ENCODE data around the gene SPATA2L.

Gene SPATA2L

DNA sequence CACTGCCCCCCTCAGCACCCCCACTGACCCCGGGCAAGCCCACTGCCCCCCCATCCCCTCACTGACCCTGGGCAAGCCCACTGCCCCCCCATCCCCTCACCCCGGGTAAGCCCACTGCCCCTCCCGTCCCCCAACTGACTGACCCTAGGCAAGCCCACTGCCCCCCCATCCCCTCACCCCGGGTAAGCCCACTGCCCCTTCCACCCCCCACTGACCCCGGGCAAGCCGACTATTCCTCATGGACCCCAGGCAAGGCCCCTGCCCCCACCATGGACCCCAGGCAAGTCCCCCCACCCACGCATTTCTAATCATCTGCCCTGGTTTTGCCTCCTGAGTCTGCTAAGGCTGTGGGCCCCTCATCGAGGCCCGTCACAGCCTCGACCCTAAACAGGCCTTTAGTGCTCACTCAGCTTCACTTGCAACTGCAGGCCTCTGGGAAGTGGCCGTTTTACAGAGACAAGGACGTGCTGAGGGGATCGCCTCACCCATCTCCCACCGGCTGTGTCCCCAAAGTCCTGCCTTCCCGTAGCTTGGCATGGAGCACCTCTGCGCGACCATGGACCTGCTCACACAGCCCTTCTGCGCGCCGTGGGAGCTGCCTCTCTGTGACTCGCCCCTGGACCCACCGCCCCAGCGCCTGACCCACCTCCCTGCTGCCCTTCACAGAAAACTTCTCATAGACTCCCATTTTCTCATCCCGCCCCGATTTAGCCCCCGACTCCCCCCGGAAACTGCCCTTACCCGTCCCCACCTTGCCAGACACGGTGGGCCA is 15.6 kb upstream of the SPATA2L start:
- Histone ChIP-seq H3K4me1 (ENCODE audit: control insufficient read depth, insufficient read depth, low read length) (no peaks in the 10 kb centered on the region; the same call in 1 of the 2 replicates), H3K27ac (ENCODE audit: low read length) (no peak overlapping the region), H3K36me3 (ENCODE audit: control insufficient read depth, insufficient read depth, low read length) (no peaks in the 10 kb centered on the region), H3K27me3 (ENCODE audit: control insufficient read depth, insufficient read depth, low read length) (no peaks in the 10 kb centered on the region; the same call in 1 of the 2 replicates), H3K9me3 (ENCODE audit: control insufficient read depth, insufficient read depth, low read length) (no peaks in the 10 kb centered on the region), H3K4me3 (ENCODE audit: low read length) (no peak overlapping the region)
- DNase-seq (ENCODE audit: low read depth, low spot score), result no peak
- no CpG with 5 or more reads among the region's 29 CpGs for WGBS (ENCODE audit: insufficient coverage, insufficient read length)

DNA sequence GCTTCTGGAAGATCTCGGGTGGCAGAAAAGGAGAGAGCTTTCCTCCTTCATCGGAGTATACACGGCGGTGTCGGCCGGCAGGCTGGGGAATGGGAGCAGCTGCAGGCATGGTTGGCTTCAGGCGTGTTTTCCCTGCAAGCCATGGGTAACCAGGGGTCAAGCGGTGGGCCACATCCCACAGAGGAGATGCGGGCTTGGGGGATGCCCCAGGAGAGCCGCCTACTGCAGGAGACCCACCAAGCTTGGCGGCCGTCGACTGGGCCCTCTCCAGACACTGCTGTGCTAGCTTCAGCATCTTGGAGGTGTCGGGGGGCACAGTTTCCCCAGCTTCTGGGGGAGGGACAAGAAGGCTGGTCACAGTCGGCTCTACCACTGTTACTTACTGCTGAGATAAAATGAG is 15.0 kb upstream of the SPATA2L start:
- no peaks in the 10 kb centered on the region; the same call in 1 of the 2 replicates for H3K27me3 ChIP-seq (ENCODE audit: control insufficient read depth, insufficient read depth, low read length)
- WGBS (ENCODE audit: insufficient coverage, insufficient read length), result no CpG with 5 or more reads among the region's 15 CpGs
- H3K9me3 ChIP-seq (ENCODE audit: control insufficient read depth, insufficient read depth, low read length), result no peaks in the 10 kb centered on the region
- H3K4me1 ChIP-seq (ENCODE audit: control insufficient read depth, insufficient read depth, low read length), result no peaks in the 10 kb centered on the region
- DNase-seq (ENCODE audit: low read depth, low spot score), result no peak
- no peak overlapping the region for H3K4me3 ChIP-seq (ENCODE audit: low read length)
- H3K27ac ChIP-seq (ENCODE audit: low read length), result no peak overlapping the region
- H3K36me3 ChIP-seq (ENCODE audit: control insufficient read depth, insufficient read depth, low read length), result no peaks in the 10 kb centered on the region

DNA sequence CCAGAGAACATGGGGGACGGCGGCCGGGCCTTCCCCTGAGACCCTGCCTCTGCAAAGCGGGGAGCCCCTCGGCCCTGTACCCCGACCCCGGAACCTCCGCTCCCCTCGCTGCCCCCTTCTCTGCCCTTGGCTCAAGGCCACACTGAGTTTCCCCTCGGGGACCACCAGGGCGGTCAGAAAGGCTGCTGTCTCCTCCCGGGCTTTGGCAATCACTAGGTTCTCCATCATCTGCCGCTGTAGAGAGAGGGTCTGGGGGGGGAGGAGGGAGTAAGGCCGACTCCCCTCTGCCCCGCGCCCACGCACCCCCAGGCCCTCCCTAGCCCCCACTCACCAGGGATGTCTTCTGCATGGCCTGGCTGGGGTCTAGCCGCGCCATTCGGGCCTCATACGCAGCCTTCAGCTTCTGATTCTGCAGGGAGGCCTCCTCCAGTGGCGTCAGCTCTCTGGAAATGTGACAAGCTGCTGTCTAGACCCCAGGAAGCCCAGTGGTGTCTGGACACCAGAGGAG is 10.8 kb upstream of the SPATA2L start:
- Histone ChIP-seq H3K4me3 (ENCODE audit: low read length) (peak overlapping the region; percentile 88), H3K27me3 (ENCODE audit: control insufficient read depth, insufficient read depth, low read length) (no peaks in the 10 kb centered on the region), H3K27ac (ENCODE audit: low read length) (no peak overlapping the region), H3K36me3 (ENCODE audit: control insufficient read depth, insufficient read depth, low read length) (no peaks in the 10 kb centered on the region; the same call in 1 of the 2 replicates), H3K4me1 (ENCODE audit: control insufficient read depth, insufficient read depth, low read length) (peaks cover 10% of the 10 kb centered on the region), H3K9me3 (ENCODE audit: control insufficient read depth, insufficient read depth, low read length) (no peaks in the 10 kb centered on the region)
- DNase-seq (ENCODE audit: low read depth, low spot score), result no peak
- no CpG with 5 or more reads among the region's 22 CpGs for WGBS (ENCODE audit: insufficient coverage, insufficient read length)

DNA sequence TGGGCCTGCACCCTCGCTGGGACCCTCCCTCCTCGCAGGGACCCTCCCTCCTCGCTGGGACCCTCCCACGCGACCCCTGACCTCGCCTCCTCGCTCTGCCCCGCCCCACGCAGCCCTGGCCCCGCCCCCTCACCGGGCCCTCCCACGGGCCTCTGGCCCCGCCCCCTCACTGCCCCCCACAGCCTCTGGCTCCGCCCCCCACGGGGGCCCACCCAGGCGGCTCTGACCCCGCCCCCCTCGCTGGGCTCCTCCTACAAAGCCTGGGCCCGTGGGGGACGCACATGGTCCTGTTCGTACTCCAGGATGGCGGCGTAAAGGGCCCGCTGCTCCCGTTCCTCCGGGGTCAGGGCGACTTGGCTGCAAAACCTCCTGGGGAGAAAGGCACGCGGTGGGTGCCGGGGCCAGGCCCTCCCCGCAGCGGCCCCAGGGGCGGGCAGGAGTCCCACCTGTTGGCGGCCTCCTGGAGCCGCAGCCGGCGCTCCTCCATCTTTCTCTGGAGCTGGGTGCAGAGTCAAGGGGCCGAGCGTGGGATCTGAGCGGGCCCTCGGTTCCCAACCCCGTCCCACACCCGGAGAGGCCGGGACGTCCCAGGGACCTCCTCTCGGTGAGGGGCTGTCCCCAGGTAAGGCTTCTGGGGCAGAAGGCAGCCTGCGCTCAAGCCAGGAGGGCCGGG is 10.2 kb upstream of the SPATA2L start:
- no peak for DNase-seq (ENCODE audit: low read depth, low spot score)
- no peak overlapping the region for H3K27ac ChIP-seq (ENCODE audit: low read length)
- H3K9me3 ChIP-seq (ENCODE audit: control insufficient read depth, insufficient read depth, low read length), result no peaks in the 10 kb centered on the region
- H3K4me1 ChIP-seq (ENCODE audit: control insufficient read depth, insufficient read depth, low read length), result peaks cover 10% of the 10 kb centered on the region
- no peaks in the 10 kb centered on the region; the same call in 1 of the 2 replicates for H3K36me3 ChIP-seq (ENCODE audit: control insufficient read depth, insufficient read depth, low read length)
- peak overlapping the region; percentile 88 for H3K4me3 ChIP-seq (ENCODE audit: low read length)
- no CpG with 5 or more reads among the region's 48 CpGs for WGBS (ENCODE audit: insufficient coverage, insufficient read length)
- H3K27me3 ChIP-seq (ENCODE audit: control insufficient read depth, insufficient read depth, low read length), result no peaks in the 10 kb centered on the region

DNA sequence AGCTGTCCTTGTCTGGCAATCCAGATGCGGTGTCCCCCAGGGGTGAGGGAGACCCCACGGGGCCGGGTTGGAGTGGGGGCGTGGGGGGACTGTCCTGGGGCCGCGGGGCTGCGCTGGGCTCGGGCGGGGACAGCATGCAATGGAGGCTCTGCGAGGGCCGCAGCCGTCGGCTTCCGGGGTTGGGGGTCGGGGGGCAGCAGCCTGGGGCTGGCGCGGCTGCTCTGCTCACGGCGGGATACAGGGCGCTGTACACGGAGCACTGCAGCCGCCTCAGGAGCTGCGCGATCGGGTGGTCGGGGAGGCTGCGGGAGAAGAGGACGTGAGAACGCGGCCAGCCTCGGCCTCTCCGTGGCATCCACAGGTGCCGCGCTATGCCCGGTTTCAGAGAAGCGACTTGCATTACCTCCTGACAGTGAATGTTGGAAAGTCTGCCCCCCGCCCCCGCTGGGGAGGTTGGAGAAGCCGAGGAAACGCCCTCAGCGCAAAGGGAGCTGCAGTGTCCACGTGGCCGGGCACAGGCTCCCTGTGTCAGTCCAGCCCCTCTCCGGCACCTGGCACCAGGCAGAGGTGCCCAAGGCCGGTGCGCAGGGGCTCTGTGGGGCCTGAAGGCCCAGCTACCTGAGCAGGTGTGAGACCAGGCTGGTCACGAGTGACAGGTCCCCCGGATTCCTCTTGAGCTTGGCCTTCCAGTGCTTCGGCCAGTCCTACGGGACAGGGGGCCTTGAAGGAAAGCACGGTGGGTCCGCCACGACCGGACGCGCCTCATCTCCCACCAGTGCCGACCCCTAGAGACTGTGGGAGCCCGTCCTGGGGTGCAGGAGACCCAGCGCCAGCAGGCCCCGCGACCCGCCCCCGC is 9.4 kb upstream of the SPATA2L start:
- DNase-seq (ENCODE audit: low read depth, low spot score), result no peak
- H3K4me3 ChIP-seq (ENCODE audit: low read length), result no peak overlapping the region
- H3K27me3 ChIP-seq (ENCODE audit: control insufficient read depth, insufficient read depth, low read length), result no peaks in the 10 kb centered on the region

DNA sequence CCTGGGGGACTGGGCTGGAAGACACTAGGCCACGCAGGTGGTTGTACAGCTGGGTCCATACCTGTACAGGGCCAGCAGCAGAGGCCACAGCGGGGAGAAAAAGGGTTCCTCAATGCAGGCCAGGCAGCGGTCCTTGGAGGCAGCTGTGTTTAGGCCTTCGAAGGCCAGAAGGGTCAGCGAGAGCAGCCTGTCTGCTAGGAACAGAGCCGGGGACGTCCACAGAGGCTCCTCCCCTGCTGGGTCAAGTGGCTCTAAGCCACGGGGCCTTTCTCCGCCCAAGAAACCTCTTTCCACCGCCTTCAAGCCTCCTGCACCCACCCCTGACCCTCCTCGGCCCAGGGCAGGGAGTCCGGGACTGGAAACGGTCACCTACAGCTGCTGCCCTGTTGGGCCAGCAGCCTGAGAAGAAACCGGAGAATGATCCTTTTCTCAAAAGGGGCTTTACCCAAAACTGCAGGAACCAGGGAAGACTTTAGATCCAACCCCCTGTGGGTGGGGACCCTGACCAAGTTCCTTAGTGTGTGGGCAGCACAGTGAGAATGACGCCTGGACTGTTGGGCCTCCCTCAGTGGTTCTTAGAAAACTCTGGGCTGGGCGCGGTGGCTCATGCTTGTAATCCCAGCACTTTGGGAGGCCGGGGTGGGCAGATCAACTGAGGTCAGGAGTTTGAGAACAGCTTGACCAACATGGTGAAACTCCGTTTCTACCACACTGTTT is 8.4 kb upstream of the SPATA2L start:
- WGBS (ENCODE audit: insufficient coverage, insufficient read length), result no CpG with 5 or more reads among the region's 19 CpGs
- no peaks in the 10 kb centered on the region; the same call in 1 of the 2 replicates for H3K36me3 ChIP-seq (ENCODE audit: control insufficient read depth, insufficient read depth, low read length)
- peaks cover 13% of the 10 kb centered on the region for H3K4me1 ChIP-seq (ENCODE audit: control insufficient read depth, insufficient read depth, low read length)
- no peak overlapping the region for H3K27ac ChIP-seq (ENCODE audit: low read length)
- H3K4me3 ChIP-seq (ENCODE audit: low read length), result no peak overlapping the region
- no peaks in the 10 kb centered on the region for H3K27me3 ChIP-seq (ENCODE audit: control insufficient read depth, insufficient read depth, low read length)
- no peaks in the 10 kb centered on the region for H3K9me3 ChIP-seq (ENCODE audit: control insufficient read depth, insufficient read depth, low read length)
- DNase-seq (ENCODE audit: low read depth, low spot score), result no peak

More for the DNA sequence above, 9.4 kb upstream of the SPATA2L start:
- no CpG with 5 or more reads among the region's 63 CpGs for WGBS (ENCODE audit: insufficient coverage, insufficient read length)
- H3K9me3 ChIP-seq (ENCODE audit: control insufficient read depth, insufficient read depth, low read length), result no peaks in the 10 kb centered on the region
- no peak overlapping the region for H3K27ac ChIP-seq (ENCODE audit: low read length)
- H3K36me3 ChIP-seq (ENCODE audit: control insufficient read depth, insufficient read depth, low read length), result no peaks in the 10 kb centered on the region; the same call in 1 of the 2 replicates
- H3K4me1 ChIP-seq (ENCODE audit: control insufficient read depth, insufficient read depth, low read length), result peaks cover 13% of the 10 kb centered on the region

DNA sequence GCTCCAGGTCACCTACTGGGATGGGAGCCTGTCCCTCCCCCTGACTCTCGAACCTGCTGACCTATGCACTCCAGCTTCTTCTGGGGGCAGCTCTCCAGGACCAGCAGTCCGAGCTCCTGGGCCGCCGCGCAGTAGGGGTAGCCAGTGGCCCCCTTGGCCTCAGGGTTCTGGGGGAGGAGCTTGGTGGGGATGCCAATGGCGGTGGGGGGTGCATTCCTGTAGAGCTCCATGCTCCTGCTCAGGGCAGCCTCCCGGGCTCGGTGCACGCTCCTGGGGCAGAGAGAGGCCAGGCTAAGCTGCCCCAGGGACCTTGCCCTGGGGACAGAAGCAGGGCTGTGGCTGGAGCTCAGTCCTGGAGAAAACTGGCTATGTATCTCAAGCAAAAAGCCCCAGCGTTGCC is 7.7 kb upstream of the SPATA2L start:
- DNase-seq (ENCODE audit: low read depth, low spot score), result no peak
- no peaks in the 10 kb centered on the region; the same call in 1 of the 2 replicates for H3K36me3 ChIP-seq (ENCODE audit: control insufficient read depth, insufficient read depth, low read length)
- no peaks in the 10 kb centered on the region for H3K27me3 ChIP-seq (ENCODE audit: control insufficient read depth, insufficient read depth, low read length)
- no peak overlapping the region for H3K27ac ChIP-seq (ENCODE audit: low read length)
- WGBS (ENCODE audit: insufficient coverage, insufficient read length), result no CpG with 5 or more reads among the region's 10 CpGs
- peaks cover 13% of the 10 kb centered on the region for H3K4me1 ChIP-seq (ENCODE audit: control insufficient read depth, insufficient read depth, low read length)
- no peaks in the 10 kb centered on the region for H3K9me3 ChIP-seq (ENCODE audit: control insufficient read depth, insufficient read depth, low read length)
- no peak overlapping the region for H3K4me3 ChIP-seq (ENCODE audit: low read length)

DNA sequence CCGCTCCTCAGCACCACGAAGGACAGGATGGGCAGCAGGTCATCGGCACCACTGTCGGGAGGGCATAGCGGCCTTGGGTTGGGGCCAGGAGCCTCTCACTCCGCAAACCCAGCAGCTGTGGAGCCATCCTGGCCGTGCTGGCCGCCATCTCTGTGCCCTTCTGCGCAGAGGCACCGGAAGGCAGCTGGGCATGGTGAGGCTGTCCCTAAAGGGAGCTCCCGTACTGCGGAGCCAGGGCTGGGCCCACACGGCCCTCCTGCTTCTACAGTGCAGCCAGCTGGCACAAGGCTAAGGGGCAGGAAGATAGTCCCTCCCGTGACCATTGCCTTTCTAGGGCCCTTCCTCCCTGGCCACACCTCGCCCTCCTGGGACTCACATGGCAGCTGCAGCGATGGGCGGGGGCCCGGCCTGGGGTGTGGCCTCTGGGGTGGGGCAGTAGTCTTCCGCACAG is 7.0 kb upstream of the SPATA2L start:
- no peaks in the 10 kb centered on the region for H3K27me3 ChIP-seq (ENCODE audit: control insufficient read depth, insufficient read depth, low read length)
- H3K27ac ChIP-seq (ENCODE audit: low read length), result no peak overlapping the region
- H3K9me3 ChIP-seq (ENCODE audit: control insufficient read depth, insufficient read depth, low read length), result no peaks in the 10 kb centered on the region
- H3K36me3 ChIP-seq (ENCODE audit: control insufficient read depth, insufficient read depth, low read length), result no peaks in the 10 kb centered on the region; the same call in 1 of the 2 replicates
- peaks cover 13% of the 10 kb centered on the region for H3K4me1 ChIP-seq (ENCODE audit: control insufficient read depth, insufficient read depth, low read length)
- WGBS (ENCODE audit: insufficient coverage, insufficient read length), result no CpG with 5 or more reads among the region's 19 CpGs
- no peak overlapping the region for H3K4me3 ChIP-seq (ENCODE audit: low read length)
- no peak for DNase-seq (ENCODE audit: low read depth, low spot score)

DNA sequence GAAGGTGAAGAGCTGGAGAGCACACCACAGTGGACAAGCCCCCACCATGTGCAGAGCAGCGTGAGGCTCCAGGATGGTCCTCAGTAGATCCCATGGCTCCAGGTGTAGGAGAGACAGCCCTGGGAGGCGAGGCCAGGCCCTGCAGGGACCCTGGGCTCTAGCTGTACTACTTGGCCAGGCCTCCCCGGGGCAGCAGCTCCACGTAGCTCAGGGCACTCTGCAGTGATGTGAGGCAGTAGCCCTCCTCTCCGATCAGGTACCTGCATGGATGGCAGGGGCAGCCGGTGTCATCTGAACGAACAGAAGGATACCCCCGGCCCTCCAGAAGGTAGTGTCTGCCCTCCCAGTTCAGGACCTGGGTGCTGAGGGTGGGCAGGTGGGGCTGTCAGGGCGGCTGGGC is 6.2 kb upstream of the SPATA2L start:
- Histone ChIP-seq H3K9me3 (ENCODE audit: control insufficient read depth, insufficient read depth, low read length) (no peaks in the 10 kb centered on the region), H3K27ac (ENCODE audit: low read length) (no peak overlapping the region), H3K36me3 (ENCODE audit: control insufficient read depth, insufficient read depth, low read length) (no peaks in the 10 kb centered on the region; the same call in 1 of the 2 replicates), H3K27me3 (ENCODE audit: control insufficient read depth, insufficient read depth, low read length) (no peaks in the 10 kb centered on the region), H3K4me3 (ENCODE audit: low read length) (no peak overlapping the region), H3K4me1 (ENCODE audit: control insufficient read depth, insufficient read depth, low read length) (peaks cover 13% of the 10 kb centered on the region)
- DNase-seq (ENCODE audit: low read depth, low spot score), result no peak
- WGBS (ENCODE audit: insufficient coverage, insufficient read length), result no CpG with 5 or more reads among the region's 9 CpGs
